ENCODE measurements around the gene ASL.
"Not testable (repeated sequence)": the region's sequence is repeated elsewhere in the genome, so short reads cannot be mapped to it uniquely, and the experiment has no call there.

Gene ASL

DNA sequence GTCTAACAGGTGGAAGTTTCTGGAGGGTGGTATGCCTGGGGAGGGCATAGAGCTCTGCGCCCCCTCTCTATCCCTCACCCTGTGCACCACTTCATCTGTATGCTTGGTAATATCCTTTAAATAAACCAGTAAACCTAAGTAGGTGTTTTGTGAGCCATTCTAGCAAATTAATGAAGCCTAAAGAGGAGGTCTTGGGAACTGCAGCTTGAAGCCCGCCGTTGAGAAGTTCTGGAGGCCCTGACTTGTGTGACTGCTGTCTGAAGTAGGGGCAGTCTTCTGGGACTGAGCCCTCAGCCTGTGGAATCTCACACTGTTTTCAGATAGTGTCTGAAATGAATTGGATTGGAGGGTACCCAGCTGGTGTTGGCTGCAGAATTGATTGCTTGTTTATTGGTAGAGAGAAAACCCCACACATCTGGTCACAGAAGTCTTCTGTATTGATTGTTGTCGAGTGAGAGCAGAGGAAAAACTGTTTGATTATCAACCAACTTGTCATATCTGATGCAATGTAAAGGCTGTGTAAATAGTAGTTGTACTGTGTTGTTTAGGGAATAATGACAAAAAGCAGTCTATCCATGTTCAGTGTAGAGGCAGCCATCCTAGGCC is 43.7 kb downstream of the ASL start:
- no peak for DNase-seq

DNA sequence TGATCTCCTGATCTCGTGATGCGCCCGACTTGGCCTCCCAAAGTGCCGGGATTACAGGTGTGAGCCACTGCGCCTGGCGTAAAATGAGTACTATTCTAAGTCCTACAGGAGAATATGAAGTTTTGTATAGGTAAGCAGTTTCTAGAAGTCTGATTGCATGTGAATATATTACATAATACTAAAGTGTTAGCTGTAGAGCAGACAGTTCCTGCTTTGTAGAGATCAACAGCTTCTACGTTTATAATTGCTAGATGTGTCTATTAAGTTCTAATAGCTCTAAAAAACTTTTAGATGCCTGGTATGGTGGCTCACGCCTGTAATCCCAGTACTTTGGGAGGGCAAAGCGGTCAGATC is 47.5 kb downstream of the ASL start:
- DNase-seq: no peak

- not testable (repeated sequence) for DNase-seq
Observed at GRCh38 chr7:66124569-66124861, 48.9 kb downstream of the ASL start.

- no peak for DNase-seq
Observed at GRCh38 chr7:66125052-66125694, 49.6 kb downstream of the ASL start.

- not testable (repeated sequence) for DNase-seq
Observed at GRCh38 chr7:66125781-66126352, 50.2 kb downstream of the ASL start.

DNA sequence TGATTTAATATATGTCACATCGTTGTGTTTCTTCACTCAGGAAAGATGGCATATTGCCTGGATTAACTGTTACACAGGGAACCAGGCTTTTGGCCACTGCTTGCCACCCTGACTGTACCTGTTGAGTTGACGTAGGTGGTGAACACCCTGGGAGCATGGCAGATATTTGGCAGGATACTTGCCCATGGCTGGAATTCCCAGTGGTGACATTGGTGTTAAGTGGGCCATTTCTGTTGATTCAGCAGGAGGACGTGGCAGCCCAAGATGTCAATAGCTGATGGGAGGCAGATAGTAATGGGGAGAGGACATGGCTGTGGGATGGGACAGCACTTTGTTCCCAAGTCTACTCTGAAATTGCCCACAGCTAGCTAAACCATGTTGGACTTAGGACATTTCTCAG is 51.6 kb downstream of the ASL start:
- DNase-seq: not testable (repeated sequence)

GRCh38 chr7:66138994-66139752 is 63.6 kb downstream of the ASL start:
- DNase-seq: no peak

DNA sequence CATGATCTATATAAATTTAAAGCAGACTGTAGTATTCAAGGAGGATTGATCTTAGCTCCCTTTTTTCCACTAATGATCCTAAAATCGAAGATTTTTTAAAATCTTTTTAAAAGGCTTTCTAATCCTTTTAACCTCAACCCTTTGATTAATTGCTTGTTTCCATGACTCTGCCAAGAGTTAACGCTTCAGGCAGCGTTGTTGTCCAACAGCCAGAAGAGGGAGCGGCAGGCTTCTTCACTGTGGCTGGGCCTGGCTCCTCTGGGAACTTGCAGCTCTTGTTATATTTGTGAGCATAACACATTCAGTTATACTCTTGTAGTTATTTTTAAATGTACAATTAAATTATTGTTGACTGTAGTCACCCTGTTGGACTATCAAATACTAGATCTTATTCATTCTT is 65.3 kb downstream of the ASL start:
- no peak for DNase-seq

DNA sequence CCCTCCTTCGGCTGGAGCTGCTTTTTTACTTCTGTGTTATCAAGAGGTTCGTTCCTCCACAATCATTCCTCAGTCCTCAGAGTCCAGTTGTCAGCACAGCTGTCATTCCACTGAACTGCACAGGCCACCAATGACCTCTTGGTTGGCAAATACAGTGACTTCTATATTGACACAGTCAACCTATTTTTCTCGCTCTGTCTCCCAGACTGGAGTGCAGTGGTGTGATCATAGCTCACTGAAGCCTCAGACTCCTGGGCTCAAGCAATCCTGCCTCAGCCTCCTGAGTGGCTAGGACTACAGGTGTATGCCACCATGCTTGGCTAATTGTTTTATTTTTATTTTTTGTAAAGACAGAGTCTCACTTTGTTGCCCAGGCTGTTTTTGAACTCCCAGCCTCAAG is 66.7 kb downstream of the ASL start:
- DNase-seq: no peak

DNA sequence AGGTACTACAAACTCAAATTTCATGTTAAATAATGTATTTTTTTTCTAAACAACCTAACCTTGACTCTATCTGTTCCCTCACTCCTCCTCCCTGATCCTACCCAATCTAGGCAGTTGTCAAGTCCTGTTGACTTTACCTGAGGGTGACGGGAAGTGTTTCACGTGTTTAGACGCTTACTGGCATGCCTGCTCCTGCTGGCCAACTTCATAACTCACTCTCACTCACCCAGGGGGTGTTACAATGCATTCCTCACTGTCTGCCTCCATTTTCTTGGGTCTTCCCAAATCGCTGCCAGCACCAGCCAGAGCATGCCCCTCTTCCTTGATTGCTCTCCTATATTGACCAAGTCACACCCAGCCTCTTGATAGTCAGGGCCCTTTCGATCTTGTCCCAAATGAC is 67.4 kb downstream of the ASL start:
- DNase-seq: no peak
